Lung (tissue), 12 donors: ENCODE results near the gene RABEPK. TPM values are rescaled to one million over a fixed set of nuclear protein-coding genes. Genes with fewer than 3 reads are reported as not detected.
"Not testable (repeated sequence)": the region's sequence is repeated elsewhere in the genome, so short reads cannot be mapped to it uniquely, and the experiment has no call there.

Source experiments
- ATAC-seq: fragments of 200-7000 bp; cut with Tn5 transposase; one replicate; pipeline ENCODE4 v1.9.1; 2020; ENCODE audit warnings: moderate number of reproducible peaks; ENCODE audit not compliant: insufficient read depth, low FRiP score
- DNase-seq, 3 donors: peaks; one replicate each; pipeline ENCODE4 v3.0.0-alpha.2; 2013 to 2017
- H3K27ac ChIP-seq, 2 donors: one replicate each; pipeline ENCODE4 v1.5.1; 2013; ENCODE audit warnings: mild to moderate bottlenecking in 2 of 2, moderate library complexity in 2 of 2, control low read depth in 1 of 2, inconsistent platforms in 1 of 2, low read depth in 1 of 2, low read length in 1 of 2
- H3K27me3 ChIP-seq, 3 donors: one replicate each; pipeline ENCODE4 v1.5.1; 2013; ENCODE audit warnings: low read length in 2 of 3; ENCODE audit not compliant: control insufficient read depth in 3 of 3, insufficient read depth in 3 of 3
- H3K36me3 ChIP-seq, 4 donors: one replicate each; pipeline ENCODE4 v1.5.1; 2013; ENCODE audit warnings: low read length in 4 of 4, mild to moderate bottlenecking in 1 of 4, moderate library complexity in 1 of 4; ENCODE audit not compliant: control insufficient read depth in 4 of 4, insufficient read depth in 4 of 4
- H3K4me1 ChIP-seq, 5 donors: one replicate each; pipeline ENCODE4 v1.5.1; 2013; ENCODE audit warnings: low read length in 5 of 5, mild to moderate bottlenecking in 2 of 5, moderate library complexity in 1 of 5; ENCODE audit not compliant: control insufficient read depth in 5 of 5, insufficient read depth in 5 of 5
- H3K4me3 ChIP-seq: one replicate; pipeline ENCODE4 v1.5.1; 2013; ENCODE audit warnings: mild to moderate bottlenecking, control low read depth, moderate library complexity
- H3K9ac ChIP-seq, 2 donors: one replicate each; pipeline ENCODE4 v1.5.1; 2013; ENCODE audit warnings: low read length in 2 of 2, control low read depth in 1 of 2; ENCODE audit not compliant: insufficient read depth in 1 of 2
- H3K9me3 ChIP-seq, 4 donors: one replicate each; pipeline ENCODE4 v1.5.1; 2013; ENCODE audit warnings: low read length in 3 of 4, mild to moderate bottlenecking in 1 of 4, moderate library complexity in 1 of 4; ENCODE audit not compliant: control insufficient read depth in 4 of 4, insufficient read depth in 3 of 4
- CTCF ChIP-seq: IDR thresholded peaks from 2 replicates; pipeline ENCODE4 v1.5.1; 2012; ENCODE audit warnings: mild to moderate bottlenecking; ENCODE audit errors: control extremely low read depth, extremely low read depth
- WGBS, 2 donors: extraction: QIAGEN DNeasy Blood & Tissue Kit; methylation state at CpG; one replicate each; pipeline ENCODE4 v1.1.7; 2013; 5-methylcytosine and 5-hydroxymethylcytosine counted together
- polyA plus RNA-seq, 2 donors: library from polyadenylated mRNA; stranded (reverse); fragments of 200-250 nt; gene quantifications; one replicate each; pipeline ENCODE4 v1.2.1, GENCODE V29; 2013
- total RNA-seq, 2 donors: library from RNA; depleted of rRNA in 1 of 2; stranded (reverse); fragments of >200 nt in 1 of 2; gene quantifications; one replicate each; pipeline ENCODE4 v1.2.1, GENCODE V29; 2014 to 2021
- donor health status: control.
- donor health status: control.
- donor health status: Bipolar disorder and iron deficiency.
- donor health status: healthy.
- donor health status: DM: yes; HTN: yes; CAD: no.

Gene RABEPK
- total and polyA plus RNA-seq, 4 donors = 10.4 to 31.0 (median 17.8) TPM

DNA sequence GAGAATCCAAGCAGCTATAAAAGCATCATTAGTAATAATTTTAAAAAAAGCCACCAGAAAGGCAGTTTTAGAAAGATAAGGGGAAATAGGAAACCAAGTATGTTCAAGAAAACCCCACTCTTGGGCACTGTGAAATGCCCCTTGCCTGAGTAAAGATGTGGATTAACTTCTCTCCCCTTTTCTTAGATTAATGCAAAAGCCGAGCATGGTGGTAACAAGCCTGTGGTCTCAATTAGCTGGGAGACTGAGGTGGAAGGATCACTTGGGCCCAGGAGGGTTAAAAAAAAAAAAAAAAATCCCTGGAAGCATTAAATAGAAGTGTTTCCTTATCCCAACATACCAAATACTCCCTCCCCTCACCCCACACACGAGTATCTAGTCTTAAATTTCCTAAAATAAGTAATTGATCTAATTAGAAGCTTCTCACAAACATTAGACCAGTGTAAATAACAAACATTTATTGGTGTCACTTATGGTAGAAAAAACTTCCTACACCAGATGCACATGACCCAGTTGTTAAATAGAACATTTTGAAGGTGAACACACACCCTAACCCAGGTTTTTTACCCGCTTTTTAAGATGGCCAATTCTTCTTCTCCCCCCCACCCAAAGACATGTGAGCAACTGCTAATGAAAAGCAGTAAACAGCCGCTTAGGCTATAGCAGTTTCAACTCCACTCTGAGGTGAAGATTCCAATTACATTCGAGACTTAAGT lies 35.6 kb downstream of the RABEPK start:
- H3K4me3 ChIP-seq = no peak overlapping the region
- no peak for TF ChIP-seq CTCF
- no peaks in the 10 kb centered on the region for H3K27me3 ChIP-seq
- 53 to 65% methylated on average over 5 of the region's 5 CpGs for WGBS, 2 donors
- H3K36me3 ChIP-seq = peaks cover 28 to 51% (median 42%) of the 10 kb centered on the region in 4 donors
- no peaks in the 10 kb centered on the region for H3K9me3 ChIP-seq
- no peak overlapping the region for H3K27ac ChIP-seq
- peaks cover 0 to 39% (median 14%) of the 10 kb centered on the region in 5 donors for H3K4me1 ChIP-seq
- peak overlapping the region in 1 of 2 donors; percentile 42 for H3K9ac ChIP-seq
- no peak for ATAC-seq
- DNase-seq = no peak

DNA sequence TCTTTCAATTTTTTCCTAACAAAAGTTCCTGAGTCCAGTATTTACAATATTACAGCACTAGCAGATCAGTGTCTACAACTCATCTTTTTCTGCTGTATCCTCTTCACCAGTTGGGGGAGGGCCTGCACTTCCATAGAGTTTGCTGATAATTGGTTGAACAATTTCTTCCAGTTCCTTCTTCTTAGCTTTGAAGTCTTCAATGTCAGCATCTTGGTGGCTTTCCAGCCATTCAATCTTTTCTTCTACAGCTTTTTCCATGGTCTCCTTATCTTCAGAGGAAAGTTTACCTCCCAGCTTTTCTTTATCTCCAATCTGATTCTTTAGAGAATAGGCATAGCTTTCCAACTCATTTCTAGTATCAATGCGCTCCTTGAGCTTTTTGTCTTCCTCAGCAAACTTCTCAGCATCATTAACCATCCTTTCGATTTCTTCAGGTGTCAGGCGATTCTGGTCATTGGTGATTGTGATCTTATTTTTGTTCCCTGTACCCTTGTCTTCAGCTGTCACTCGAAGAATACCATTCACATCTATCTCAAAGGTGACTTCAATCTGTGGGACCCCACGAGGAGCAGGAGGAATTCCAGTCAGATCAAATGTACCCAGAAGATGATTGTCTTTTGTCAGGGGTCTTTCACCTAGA lies 36.3 kb downstream of the RABEPK start:
- H3K27me3 ChIP-seq, ATAC-seq, H3K4me3 ChIP-seq, DNase-seq, H3K27ac ChIP-seq, H3K9me3 ChIP-seq, H3K9ac ChIP-seq: not testable (repeated sequence)
- 73 to 76% methylated on average over 5 of the region's 5 CpGs for WGBS, 2 donors
- Histone ChIP-seq H3K36me3 (peaks cover 28 to 53% (median 42%) of the 10 kb centered on the region in 4 donors), H3K4me1 (peaks cover 0 to 39% (median 14%) of the 10 kb centered on the region in 5 donors)

- H3K9me3 ChIP-seq = no peaks in the 10 kb centered on the region
- WGBS, 2 donors = 80 to 81% methylated on average over 7 of the region's 7 CpGs
- no peaks in the 10 kb centered on the region for H3K27me3 ChIP-seq
- peak overlapping the region in 1 of 2 donors; percentile 15 for H3K9ac ChIP-seq
- H3K36me3 ChIP-seq = peaks cover 24 to 50% (median 41%) of the 10 kb centered on the region in 4 donors
- peak overlapping the region; percentile 23 for H3K4me3 ChIP-seq
- TF ChIP-seq CTCF = no peak
- ATAC-seq = no peak
- DNase-seq = no peak
- no peak overlapping the region for H3K27ac ChIP-seq
- H3K4me1 ChIP-seq = peaks cover 0 to 45% (median 12%) of the 10 kb centered on the region in 5 donors
Observed at GRCh38 chr9:125238127-125238914, 38.0 kb downstream of the RABEPK start.
